ENCODE results near the gene UBR1.

DNA sequence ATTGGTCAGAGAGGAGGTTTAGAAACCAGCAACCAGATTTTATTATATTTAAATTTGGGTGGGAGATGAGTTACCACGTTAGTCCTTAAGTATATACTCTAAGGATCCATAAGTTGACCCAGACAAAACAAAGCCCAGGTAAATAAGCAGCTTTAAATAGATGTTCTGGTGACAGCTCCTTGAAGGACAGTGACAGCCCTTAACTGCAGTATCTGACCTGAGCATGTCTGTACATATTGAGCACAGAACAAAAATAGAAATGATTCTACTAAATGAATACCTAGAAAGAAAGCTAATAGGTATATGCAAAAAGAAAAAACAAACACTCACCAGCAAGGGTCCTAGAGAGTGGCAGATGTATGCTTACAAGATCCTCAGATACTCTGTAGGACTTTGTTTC lies 63.0 kb downstream of the UBR1 start:
- TF ChIP-seq NANOG (IDR thresholded peaks at IDR 0.05; ENCODE audit: borderline replicate concordance) (no peak), POLR2AphosphoS5 (IDR thresholded peaks at IDR 0.05; ENCODE audit: low read depth) (no peak), CREB1 (CRISPR knock-in tag; IDR thresholded peaks at IDR 0.05; ENCODE audit: low read depth) (no peak), EZH2phosphoT487 (IDR thresholded peaks at IDR 0.05; ENCODE audit: unreplicated experiment) (no peak), EZH2 (IDR thresholded peaks at IDR 0.05; ENCODE audit: low read depth, unreplicated experiment) (no peak), JUNB (IDR thresholded peaks at IDR 0.05; ENCODE audit: unreplicated experiment) (no peak), ZNF114 (CRISPR knock-in tag; IDR thresholded peaks at IDR 0.05) (no peak)
- TF ChIP-seq, protein P1, sequence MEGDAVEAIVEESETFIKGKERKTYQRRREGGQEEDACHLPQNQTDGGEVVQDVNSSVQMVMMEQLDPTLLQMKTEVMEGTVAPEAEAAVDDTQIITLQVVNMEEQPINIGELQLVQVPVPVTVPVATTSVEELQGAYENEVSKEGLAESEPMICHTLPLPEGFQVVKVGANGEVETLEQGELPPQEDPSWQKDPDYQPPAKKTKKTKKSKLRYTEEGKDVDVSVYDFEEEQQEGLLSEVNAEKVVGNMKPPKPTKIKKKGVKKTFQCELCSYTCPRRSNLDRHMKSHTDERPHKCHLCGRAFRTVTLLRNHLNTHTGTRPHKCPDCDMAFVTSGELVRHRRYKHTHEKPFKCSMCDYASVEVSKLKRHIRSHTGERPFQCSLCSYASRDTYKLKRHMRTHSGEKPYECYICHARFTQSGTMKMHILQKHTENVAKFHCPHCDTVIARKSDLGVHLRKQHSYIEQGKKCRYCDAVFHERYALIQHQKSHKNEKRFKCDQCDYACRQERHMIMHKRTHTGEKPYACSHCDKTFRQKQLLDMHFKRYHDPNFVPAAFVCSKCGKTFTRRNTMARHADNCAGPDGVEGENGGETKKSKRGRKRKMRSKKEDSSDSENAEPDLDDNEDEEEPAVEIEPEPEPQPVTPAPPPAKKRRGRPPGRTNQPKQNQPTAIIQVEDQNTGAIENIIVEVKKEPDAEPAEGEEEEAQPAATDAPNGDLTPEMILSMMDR (conservative IDR thresholded peaks at IDR 0.05; ENCODE audit: low read depth in 2 of 2) = no peak
- TF ChIP-seq, protein P2, sequence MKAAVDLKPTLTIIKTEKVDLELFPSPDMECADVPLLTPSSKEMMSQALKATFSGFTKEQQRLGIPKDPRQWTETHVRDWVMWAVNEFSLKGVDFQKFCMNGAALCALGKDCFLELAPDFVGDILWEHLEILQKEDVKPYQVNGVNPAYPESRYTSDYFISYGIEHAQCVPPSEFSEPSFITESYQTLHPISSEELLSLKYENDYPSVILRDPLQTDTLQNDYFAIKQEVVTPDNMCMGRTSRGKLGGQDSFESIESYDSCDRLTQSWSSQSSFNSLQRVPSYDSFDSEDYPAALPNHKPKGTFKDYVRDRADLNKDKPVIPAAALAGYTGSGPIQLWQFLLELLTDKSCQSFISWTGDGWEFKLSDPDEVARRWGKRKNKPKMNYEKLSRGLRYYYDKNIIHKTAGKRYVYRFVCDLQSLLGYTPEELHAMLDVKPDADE (IDR thresholded peaks at IDR 0.05) = no peak
- TF ChIP-seq, protein P3, sequence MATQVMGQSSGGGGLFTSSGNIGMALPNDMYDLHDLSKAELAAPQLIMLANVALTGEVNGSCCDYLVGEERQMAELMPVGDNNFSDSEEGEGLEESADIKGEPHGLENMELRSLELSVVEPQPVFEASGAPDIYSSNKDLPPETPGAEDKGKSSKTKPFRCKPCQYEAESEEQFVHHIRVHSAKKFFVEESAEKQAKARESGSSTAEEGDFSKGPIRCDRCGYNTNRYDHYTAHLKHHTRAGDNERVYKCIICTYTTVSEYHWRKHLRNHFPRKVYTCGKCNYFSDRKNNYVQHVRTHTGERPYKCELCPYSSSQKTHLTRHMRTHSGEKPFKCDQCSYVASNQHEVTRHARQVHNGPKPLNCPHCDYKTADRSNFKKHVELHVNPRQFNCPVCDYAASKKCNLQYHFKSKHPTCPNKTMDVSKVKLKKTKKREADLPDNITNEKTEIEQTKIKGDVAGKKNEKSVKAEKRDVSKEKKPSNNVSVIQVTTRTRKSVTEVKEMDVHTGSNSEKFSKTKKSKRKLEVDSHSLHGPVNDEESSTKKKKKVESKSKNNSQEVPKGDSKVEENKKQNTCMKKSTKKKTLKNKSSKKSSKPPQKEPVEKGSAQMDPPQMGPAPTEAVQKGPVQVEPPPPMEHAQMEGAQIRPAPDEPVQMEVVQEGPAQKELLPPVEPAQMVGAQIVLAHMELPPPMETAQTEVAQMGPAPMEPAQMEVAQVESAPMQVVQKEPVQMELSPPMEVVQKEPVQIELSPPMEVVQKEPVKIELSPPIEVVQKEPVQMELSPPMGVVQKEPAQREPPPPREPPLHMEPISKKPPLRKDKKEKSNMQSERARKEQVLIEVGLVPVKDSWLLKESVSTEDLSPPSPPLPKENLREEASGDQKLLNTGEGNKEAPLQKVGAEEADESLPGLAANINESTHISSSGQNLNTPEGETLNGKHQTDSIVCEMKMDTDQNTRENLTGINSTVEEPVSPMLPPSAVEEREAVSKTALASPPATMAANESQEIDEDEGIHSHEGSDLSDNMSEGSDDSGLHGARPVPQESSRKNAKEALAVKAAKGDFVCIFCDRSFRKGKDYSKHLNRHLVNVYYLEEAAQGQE (IDR thresholded peaks at IDR 0.05; ENCODE audit: unreplicated experiment) = no peak
